Suprapubic skin (tissue), 3 donors: ENCODE results near the gene URAD.

ENCODE experiments used
- CTCF ChIP-seq, 2 donors: fragments of 200-600 bp in 1 of 2; fragments of 450-650 bp in 1 of 2; sonication (generic) in 1 of 2; IDR thresholded peaks; one replicate each; pipeline ENCODE4 v1.5.1; 2016 to 2019; ENCODE audit warnings: antibody characterized with exemption in 2 of 2, mild to moderate bottlenecking in 1 of 2, moderate library complexity in 1 of 2
- POLR2A ChIP-seq, 2 donors: fragments of 450-650 bp; IDR thresholded peaks; one replicate each; pipeline ENCODE4 v1.6.1; 2017; ENCODE audit warnings: antibody characterized with exemption in 2 of 2, mild to moderate bottlenecking in 2 of 2, moderate library complexity in 2 of 2

- TF ChIP-seq CTCF (IDR thresholded peaks at IDR 0.05) (no peak), POLR2A (IDR thresholded peaks at IDR 0.05) (no peak)
These were observed 24.4 kb upstream of the URAD start for GRCh38 chr13:28012896-28013295.
